CD4-positive, alpha-beta T cell treated with Interleukin-10 for 1 hour (primary cell): Measurements from ENCODE around the gene TP53I13.
A peak's percentile ranks its signal among the peaks of the same experiment; 100 is the strongest.

ENCODE experiments used
- DNase-seq: peaks from one replicate; pipeline ENCODE4 v3.0.0-alpha.2; 2020

The TP53I13 gene

GRCh38 chr17:29617481-29618271 is 49.2 kb downstream of the TP53I13 start:
- peak; percentile 89 for DNase-seq

DNA sequence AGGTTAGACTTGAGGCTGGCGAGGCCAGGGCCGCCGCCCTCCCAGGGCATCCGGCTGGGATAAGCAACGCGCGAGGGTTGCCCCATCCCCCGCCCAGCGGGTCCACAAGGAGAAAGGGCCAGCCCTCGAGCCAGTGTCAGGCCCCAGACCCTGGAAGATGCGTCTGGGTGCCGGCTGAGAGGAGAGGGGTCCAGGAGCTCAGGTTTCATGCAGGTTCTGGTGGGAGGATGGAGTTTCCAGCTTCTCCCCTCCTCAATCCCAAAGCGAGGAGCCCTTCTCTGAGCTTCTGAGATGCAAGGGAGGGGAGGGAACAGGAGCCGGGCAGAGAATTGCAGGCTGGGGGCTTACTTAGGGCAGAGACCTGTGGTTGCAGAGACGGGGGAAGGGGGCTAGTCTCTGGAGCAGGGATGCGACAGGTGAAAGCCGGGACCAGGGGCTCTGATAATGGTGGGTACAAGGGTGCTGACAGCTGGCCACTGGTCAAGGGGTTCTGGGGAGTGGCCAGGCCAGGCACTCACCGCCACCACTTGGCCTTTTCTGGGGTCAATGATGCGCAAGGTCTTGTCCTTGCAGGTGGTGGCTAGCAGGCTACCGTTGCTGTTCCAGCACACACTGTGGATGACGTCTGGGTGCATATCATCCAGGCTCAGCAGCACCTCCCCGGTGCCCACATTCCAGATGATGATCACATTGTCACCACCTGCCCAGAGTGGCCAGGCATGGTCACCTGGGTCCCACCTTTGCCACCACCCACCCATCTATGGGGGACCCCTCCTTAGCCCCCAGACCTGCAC is 50.0 kb downstream of the TP53I13 start:
- DNase-seq, result no peak

DNA sequence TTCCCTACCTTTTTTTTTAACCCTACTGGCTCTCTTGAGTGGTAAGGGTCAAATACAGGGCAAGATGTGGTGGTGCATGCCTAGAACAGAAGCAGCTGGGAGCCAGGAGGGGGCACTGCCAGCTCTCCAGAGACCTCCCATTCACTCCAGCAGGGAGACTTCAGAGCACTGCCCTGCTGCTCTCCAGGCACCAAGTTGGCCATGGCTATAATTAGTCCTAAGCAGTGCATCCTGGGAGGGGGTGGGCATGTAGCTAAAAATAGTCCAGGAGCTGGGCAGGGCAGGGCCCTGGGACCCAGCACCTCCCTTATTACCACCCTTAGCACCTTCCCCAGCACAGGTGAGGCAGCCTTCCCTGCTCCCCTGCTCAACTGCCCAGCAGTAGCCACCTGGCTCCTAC is 50.8 kb downstream of the TP53I13 start:
- DNase-seq, result no peak

GRCh38 chr17:29620271-29620670 is 51.8 kb downstream of the TP53I13 start:
- DNase-seq, result no peak

- DNase-seq, result no peak
Observed at GRCh38 chr17:29620779-29621500, 52.4 kb downstream of the TP53I13 start.

GRCh38 chr17:29621751-29622194 is 53.3 kb downstream of the TP53I13 start:
- DNase-seq, result no peak
